Endothelial cell of umbilical vein (primary cell): ENCODE data around the gene FOCAD.

Experiments used
- POLR2A ChIP-seq: IDR thresholded peaks from 2 replicates; pipeline ENCODE4 v1.6.1; 2012; ENCODE audit warnings: low read depth, mild to moderate bottlenecking, control low read depth, low read length
- TF ChIP-seq, protein P1 (sequence below), 2 donors: IDR thresholded peaks; 1 replicate in 1 of 2; 2 replicates in 1 of 2; pipeline ENCODE4 v1.5.1; 2011; ENCODE audit warnings: low read length in 2 of 2, mild to moderate bottlenecking in 2 of 2, moderate library complexity in 2 of 2, control low read depth in 1 of 2, inconsistent platforms in 1 of 2, low read depth in 1 of 2; ENCODE audit not compliant: insufficient read depth in 1 of 2; ENCODE audit errors: extremely low read depth in 1 of 2

DNA sequence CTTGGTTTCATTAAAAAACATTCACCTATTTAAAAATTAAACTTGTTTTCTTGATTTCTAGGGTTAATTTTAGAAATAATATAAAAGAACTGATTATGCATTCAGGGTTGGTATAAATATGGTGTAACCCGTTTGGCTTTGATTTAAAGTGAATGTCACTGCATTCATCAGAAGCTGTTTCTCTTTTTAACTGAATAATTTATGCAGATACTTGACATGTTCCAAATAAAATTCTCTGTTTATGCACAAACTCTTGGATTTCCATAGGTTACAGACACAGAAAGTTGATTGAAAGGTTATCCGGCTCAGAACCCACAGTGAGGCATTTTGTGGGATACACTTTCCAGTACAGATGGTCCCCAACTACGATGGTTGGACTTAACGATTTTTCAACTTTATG is 186.1 kb downstream of the FOCAD start:
- TF ChIP-seq, protein P1, sequence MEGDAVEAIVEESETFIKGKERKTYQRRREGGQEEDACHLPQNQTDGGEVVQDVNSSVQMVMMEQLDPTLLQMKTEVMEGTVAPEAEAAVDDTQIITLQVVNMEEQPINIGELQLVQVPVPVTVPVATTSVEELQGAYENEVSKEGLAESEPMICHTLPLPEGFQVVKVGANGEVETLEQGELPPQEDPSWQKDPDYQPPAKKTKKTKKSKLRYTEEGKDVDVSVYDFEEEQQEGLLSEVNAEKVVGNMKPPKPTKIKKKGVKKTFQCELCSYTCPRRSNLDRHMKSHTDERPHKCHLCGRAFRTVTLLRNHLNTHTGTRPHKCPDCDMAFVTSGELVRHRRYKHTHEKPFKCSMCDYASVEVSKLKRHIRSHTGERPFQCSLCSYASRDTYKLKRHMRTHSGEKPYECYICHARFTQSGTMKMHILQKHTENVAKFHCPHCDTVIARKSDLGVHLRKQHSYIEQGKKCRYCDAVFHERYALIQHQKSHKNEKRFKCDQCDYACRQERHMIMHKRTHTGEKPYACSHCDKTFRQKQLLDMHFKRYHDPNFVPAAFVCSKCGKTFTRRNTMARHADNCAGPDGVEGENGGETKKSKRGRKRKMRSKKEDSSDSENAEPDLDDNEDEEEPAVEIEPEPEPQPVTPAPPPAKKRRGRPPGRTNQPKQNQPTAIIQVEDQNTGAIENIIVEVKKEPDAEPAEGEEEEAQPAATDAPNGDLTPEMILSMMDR (IDR thresholded peaks at IDR 0.05; ENCODE audit: extremely low read depth in 1 of 2, insufficient read depth in 1 of 2, low read depth in 1 of 2, low read length in 2 of 2): no peak
- TF ChIP-seq POLR2A: no peak
